PFSK-1 (cell line): ENCODE results near the gene UST.

ENCODE experiments used
- FOXP2 ChIP-seq: optimal IDR thresholded peaks from 2 replicates; pipeline ENCODE3; 2011; ENCODE audit warnings: borderline replicate concordance, control low read depth, inconsistent platforms; ENCODE audit not compliant: insufficient read depth; ENCODE audit errors: extremely low read length, extremely low read depth
- POLR2AphosphoS5 ChIP-seq: IDR thresholded peaks from 2 replicates; pipeline ENCODE4 v1.6.1; 2012; ENCODE audit warnings: low read depth, mild to moderate bottlenecking, control low read depth, low read length, moderate library complexity
- SIN3A ChIP-seq: IDR thresholded peaks from 2 replicates; pipeline ENCODE4 v1.6.1; 2012; ENCODE audit warnings: mild to moderate bottlenecking, low read length, moderate library complexity, borderline replicate concordance; ENCODE audit not compliant: insufficient read depth
- TAF1 ChIP-seq: IDR thresholded peaks from 2 replicates; pipeline ENCODE4 v1.6.1; 2012; ENCODE audit warnings: low read length, control low read depth, borderline replicate concordance; ENCODE audit not compliant: insufficient read depth
- TF ChIP-seq, protein P1 (sequence below), 2 experiments: IDR thresholded peaks; 2 replicates each; pipeline versions ENCODE4 v1.6.1 to v1.8.0; 2011 to 2012; ENCODE audit warnings: low read depth in 2 of 2, low read length in 2 of 2, control low read depth in 1 of 2, inconsistent platforms in 1 of 2, mild to moderate bottlenecking in 1 of 2, moderate library complexity in 1 of 2; ENCODE audit not compliant: insufficient read depth in 1 of 2

UST gene

DNA sequence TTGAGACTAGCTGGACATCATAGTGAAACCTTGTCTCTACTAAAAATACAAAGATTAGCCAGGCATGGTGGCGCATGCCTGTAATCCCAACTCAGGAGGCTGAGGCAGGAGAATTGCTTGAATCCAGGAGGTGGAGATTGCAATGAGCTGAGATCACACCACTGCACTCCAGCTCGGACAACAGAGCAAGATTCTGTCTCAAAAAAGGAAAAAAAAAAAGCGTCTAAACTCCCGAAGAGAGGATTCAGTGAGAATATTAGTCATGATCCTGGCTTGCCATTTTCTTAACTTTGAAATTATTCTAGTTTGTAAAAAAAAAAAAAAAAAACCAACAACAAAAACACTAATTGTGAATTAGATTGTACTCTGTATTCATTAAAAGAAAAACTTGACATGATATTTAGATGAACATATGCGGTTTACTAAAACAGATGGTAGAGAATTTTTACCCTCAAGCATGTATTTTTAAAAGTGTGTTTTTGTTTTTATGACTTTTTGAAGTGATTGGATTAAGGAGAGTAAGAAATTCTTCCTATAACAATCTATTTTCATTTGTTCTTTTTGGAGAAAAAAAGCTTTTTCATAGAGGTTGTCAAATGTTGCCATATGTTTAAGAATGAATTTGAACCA is 80.7 kb downstream of the UST start:
- TF ChIP-seq, protein P1, sequence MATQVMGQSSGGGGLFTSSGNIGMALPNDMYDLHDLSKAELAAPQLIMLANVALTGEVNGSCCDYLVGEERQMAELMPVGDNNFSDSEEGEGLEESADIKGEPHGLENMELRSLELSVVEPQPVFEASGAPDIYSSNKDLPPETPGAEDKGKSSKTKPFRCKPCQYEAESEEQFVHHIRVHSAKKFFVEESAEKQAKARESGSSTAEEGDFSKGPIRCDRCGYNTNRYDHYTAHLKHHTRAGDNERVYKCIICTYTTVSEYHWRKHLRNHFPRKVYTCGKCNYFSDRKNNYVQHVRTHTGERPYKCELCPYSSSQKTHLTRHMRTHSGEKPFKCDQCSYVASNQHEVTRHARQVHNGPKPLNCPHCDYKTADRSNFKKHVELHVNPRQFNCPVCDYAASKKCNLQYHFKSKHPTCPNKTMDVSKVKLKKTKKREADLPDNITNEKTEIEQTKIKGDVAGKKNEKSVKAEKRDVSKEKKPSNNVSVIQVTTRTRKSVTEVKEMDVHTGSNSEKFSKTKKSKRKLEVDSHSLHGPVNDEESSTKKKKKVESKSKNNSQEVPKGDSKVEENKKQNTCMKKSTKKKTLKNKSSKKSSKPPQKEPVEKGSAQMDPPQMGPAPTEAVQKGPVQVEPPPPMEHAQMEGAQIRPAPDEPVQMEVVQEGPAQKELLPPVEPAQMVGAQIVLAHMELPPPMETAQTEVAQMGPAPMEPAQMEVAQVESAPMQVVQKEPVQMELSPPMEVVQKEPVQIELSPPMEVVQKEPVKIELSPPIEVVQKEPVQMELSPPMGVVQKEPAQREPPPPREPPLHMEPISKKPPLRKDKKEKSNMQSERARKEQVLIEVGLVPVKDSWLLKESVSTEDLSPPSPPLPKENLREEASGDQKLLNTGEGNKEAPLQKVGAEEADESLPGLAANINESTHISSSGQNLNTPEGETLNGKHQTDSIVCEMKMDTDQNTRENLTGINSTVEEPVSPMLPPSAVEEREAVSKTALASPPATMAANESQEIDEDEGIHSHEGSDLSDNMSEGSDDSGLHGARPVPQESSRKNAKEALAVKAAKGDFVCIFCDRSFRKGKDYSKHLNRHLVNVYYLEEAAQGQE (IDR thresholded peaks at IDR 0.05; ENCODE audit: insufficient read depth in 1 of 2, low read depth in 2 of 2, low read length in 2 of 2): no peak
- TF ChIP-seq TAF1 (no peak), POLR2AphosphoS5 (no peak), SIN3A (no peak), FOXP2 (no peak)

DNA sequence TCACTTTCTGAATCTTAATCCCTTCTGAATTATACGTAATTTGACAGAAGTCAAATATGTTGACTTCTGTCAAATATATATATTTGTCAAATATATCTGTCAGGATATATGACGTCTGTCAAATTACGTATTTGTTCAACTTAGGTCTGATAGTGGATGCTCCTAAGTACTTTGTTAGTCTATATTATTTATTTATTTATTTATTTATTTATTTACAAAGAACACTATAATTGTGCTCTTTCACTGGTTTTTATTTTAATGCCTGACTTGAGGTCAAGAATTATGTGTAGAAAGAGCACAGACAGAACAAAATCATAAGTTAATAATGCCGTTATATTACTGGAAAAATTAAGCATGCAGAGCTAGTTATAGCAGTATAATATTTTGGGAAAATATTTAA is 81.2 kb downstream of the UST start:
- TF ChIP-seq, protein P1 (IDR thresholded peaks at IDR 0.05; ENCODE audit: insufficient read depth in 1 of 2, low read depth in 2 of 2, low read length in 2 of 2): no peak
- TF ChIP-seq TAF1 (no peak), SIN3A (no peak), POLR2AphosphoS5 (no peak), FOXP2 (no peak)

DNA sequence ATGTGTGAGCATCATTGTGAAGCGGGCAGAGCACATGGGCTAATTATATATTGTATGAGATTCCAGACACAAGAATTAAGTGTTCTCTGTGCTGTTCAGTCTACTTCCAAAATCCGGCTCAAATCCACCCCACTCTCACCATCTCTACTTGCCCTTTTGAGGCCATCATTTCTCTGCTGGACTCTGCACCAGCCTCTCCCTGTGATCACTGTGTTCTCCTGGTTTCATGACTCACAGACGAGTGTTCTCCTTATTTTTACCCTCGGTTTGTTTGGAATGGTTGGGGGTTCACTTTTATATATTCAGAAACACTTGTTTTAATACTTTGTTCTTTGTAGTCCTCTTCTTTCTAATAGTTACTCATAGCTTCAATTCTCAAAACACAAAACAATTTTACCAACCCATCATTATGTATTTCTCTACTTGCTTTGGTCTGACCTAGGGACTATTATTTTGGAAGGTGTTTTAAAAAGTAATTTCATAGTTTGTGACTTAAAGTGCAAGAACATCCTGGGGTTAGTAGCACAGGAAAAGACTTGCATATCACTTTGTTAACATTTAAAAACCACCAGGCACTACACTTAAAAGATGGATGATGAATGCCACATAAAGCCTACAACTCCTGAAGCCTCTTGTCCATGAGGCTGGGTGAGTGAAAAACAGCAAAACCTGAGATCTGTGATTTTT is 82.7 kb downstream of the UST start:
- TF ChIP-seq, protein P1 (IDR thresholded peaks at IDR 0.05; ENCODE audit: insufficient read depth in 1 of 2, low read depth in 2 of 2, low read length in 2 of 2): no peak

GRCh38 chr6:148830614-148831013 is 83.8 kb downstream of the UST start:
- TF ChIP-seq TAF1 (no peak), FOXP2 (no peak), POLR2AphosphoS5 (no peak), SIN3A (no peak)
- TF ChIP-seq, protein P1 (IDR thresholded peaks at IDR 0.05; ENCODE audit: insufficient read depth in 1 of 2, low read depth in 2 of 2, low read length in 2 of 2): no peak
